ENCODE measurements around the gene SPTBN4.

The SPTBN4 gene

DNA sequence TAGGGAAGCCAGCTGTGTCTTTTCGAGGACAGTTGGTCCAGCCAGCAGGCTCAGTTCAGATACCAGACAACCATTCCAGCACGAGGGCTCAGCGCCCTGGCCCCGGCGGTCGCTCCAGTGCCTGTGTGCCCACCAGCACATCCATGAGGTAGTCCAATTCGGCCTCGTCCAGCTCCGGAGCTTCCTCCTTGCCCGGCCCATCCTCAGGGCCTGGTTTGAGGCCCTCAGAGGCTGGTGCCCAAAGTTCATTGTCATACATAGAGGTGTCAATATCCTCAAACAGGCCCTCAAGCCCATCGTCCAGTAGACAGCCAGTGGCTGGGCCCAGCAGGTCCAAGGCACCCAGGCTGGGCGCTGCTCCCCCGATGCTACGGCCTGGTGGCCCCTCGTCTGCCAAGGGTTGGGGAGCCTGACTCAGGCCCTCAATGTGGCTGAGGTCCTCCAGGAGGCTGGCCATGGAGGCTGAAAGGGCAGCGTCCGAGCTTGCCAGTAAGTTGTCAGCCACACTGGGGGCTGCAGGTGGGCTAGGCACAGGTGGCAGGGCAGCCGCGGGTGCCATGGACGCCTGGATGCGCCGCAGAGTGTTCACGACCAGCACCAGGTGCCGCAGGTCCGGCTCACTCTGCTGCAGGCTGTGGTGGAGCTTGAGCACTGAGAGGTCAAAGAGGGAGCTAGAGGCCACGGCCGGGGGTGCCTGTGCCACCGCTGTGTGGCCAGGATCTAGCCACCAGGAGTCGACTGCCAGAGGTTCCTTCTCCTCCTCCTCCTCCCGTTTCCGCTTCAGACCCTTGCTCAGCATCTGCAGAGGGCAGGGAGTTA, 43.8 kb upstream of the SPTBN4 start:
- TF ChIP-seq, protein P1, sequence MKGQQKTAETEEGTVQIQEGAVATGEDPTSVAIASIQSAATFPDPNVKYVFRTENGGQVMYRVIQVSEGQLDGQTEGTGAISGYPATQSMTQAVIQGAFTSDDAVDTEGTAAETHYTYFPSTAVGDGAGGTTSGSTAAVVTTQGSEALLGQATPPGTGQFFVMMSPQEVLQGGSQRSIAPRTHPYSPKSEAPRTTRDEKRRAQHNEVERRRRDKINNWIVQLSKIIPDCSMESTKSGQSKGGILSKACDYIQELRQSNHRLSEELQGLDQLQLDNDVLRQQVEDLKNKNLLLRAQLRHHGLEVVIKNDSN (IDR thresholded peaks at IDR 0.05): no peak
- no peak for TF ChIP-seq FOXM1 (IDR thresholded peaks at IDR 0.05; ENCODE audit: borderline replicate concordance, low read depth)

DNA sequence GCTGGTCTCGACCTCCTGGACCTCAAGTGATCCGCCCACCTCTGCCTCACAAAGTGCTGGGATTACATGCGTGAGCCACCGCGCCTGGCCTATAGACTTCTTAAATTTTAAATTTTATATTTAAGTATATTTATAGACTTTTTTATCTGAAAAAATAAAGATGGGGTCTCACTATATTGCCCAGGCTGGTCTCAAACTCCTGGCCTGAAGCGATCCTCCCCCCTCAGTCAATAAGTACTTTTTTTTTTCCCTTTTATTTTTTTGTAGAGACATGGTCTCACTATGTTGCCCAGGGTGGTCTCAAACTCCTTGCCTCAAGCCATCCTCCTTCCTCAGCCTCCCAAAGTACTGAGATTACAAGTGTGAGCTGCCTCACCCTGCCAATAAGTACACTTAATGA, 42.9 kb upstream of the SPTBN4 start:
- TF ChIP-seq TCF12 (IDR thresholded peaks at IDR 0.05; ENCODE audit: low read depth) (no peak), CEBPB (IDR thresholded peaks at IDR 0.05) (no peak)

GRCh38 chr19:40424637-40425449, 42.0 kb upstream of the SPTBN4 start:
- TF ChIP-seq EP300 (IDR thresholded peaks at IDR 0.05; ENCODE audit: borderline replicate concordance) (no peak), TEAD4 (IDR thresholded peaks at IDR 0.05) (peak; percentile 29; the same call in 1 of the 2 replicates), YY1 (IDR thresholded peaks at IDR 0.05; ENCODE audit: low read depth) (no peak), TAF1 (IDR thresholded peaks at IDR 0.05; ENCODE audit: low read depth) (no peak)
- TF ChIP-seq, protein P2, sequence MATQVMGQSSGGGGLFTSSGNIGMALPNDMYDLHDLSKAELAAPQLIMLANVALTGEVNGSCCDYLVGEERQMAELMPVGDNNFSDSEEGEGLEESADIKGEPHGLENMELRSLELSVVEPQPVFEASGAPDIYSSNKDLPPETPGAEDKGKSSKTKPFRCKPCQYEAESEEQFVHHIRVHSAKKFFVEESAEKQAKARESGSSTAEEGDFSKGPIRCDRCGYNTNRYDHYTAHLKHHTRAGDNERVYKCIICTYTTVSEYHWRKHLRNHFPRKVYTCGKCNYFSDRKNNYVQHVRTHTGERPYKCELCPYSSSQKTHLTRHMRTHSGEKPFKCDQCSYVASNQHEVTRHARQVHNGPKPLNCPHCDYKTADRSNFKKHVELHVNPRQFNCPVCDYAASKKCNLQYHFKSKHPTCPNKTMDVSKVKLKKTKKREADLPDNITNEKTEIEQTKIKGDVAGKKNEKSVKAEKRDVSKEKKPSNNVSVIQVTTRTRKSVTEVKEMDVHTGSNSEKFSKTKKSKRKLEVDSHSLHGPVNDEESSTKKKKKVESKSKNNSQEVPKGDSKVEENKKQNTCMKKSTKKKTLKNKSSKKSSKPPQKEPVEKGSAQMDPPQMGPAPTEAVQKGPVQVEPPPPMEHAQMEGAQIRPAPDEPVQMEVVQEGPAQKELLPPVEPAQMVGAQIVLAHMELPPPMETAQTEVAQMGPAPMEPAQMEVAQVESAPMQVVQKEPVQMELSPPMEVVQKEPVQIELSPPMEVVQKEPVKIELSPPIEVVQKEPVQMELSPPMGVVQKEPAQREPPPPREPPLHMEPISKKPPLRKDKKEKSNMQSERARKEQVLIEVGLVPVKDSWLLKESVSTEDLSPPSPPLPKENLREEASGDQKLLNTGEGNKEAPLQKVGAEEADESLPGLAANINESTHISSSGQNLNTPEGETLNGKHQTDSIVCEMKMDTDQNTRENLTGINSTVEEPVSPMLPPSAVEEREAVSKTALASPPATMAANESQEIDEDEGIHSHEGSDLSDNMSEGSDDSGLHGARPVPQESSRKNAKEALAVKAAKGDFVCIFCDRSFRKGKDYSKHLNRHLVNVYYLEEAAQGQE (IDR thresholded peaks at IDR 0.05; ENCODE audit: low read depth): no peak

- no peak for TF ChIP-seq RAD21 (IDR thresholded peaks at IDR 0.05; ENCODE audit: low read depth)
- TF ChIP-seq, protein P3, sequence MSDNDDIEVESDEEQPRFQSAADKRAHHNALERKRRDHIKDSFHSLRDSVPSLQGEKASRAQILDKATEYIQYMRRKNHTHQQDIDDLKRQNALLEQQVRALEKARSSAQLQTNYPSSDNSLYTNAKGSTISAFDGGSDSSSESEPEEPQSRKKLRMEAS (IDR thresholded peaks at IDR 0.05): peak; percentile 32; the same call in 1 of the 2 replicates
- TF ChIP-seq NFIC (IDR thresholded peaks at IDR 0.05): no peak
- TF ChIP-seq EP300 (IDR thresholded peaks at IDR 0.05; ENCODE audit: borderline replicate concordance): 0 out of 2 replicates have a peak, but pooled peaks have one; percentile 9
- TF ChIP-seq TEAD4 (IDR thresholded peaks at IDR 0.05): no peak
- TF ChIP-seq TCF12 (IDR thresholded peaks at IDR 0.05; ENCODE audit: low read depth): peak; percentile 59
- TF ChIP-seq, protein P2 (IDR thresholded peaks at IDR 0.05; ENCODE audit: low read depth): no peak
- TF ChIP-seq, protein P1 (IDR thresholded peaks at IDR 0.05): no peak; the same call in 1 of the 2 replicates
- TF ChIP-seq CEBPB (IDR thresholded peaks at IDR 0.05): no peak
- TF ChIP-seq CREB1 (IDR thresholded peaks at IDR 0.05; ENCODE audit: low read depth): no peak; the same call in 1 of the 2 replicates
- TF ChIP-seq TAF1 (IDR thresholded peaks at IDR 0.05; ENCODE audit: low read depth): peak; percentile 86
- TF ChIP-seq FOXM1 (IDR thresholded peaks at IDR 0.05; ENCODE audit: borderline replicate concordance, low read depth): no peak
- TF ChIP-seq EGR1 (IDR thresholded peaks at IDR 0.05): peak; percentile 87
- 0 out of 2 replicates have a peak, but pooled peaks have one; percentile 43 for TF ChIP-seq YY1 (IDR thresholded peaks at IDR 0.05; ENCODE audit: low read depth)
- peak; percentile 78; the same call in 1 of the 2 replicates for TF ChIP-seq ZBTB7A (IDR thresholded peaks at IDR 0.05; ENCODE audit: low read depth)
Measured at GRCh38 chr19:40425450-40426287, 41.1 kb upstream of the SPTBN4 start, which contains the start of gene SERTAD1. TSS of gene SERTAD1 (minus strand) at chr19:40425992. CDS start at chr19:40423546, 2,446 bp downstream.

GRCh38 chr19:40431698-40432097, 35.1 kb upstream of the SPTBN4 start:
- no peak for TF ChIP-seq FOXM1 (IDR thresholded peaks at IDR 0.05; ENCODE audit: borderline replicate concordance, low read depth)
- TF ChIP-seq, protein P3 (IDR thresholded peaks at IDR 0.05): no peak
- no peak for TF ChIP-seq CEBPB (IDR thresholded peaks at IDR 0.05)
- TF ChIP-seq ZBTB7A (IDR thresholded peaks at IDR 0.05; ENCODE audit: low read depth): no peak
- no peak for TF ChIP-seq NFIC (IDR thresholded peaks at IDR 0.05)
- no peak for TF ChIP-seq YY1 (IDR thresholded peaks at IDR 0.05; ENCODE audit: low read depth)
- TF ChIP-seq TCF12 (IDR thresholded peaks at IDR 0.05; ENCODE audit: low read depth): no peak

All from Ishikawa (cell line).